KBM-7 (cell line): ENCODE results near the gene ZBTB17.
"Not testable (repeated sequence)": the region's sequence is repeated elsewhere in the genome, so short reads cannot be mapped to it uniquely, and the experiment has no call there.

Source experiments
- DNase-seq: peaks from one replicate; pipeline ENCODE4 v3.0.0-alpha.2; 2015
- in situ Hi-C: fragments of 300-500 bp; cut with MboI; formaldehyde crosslinking; loops from 2 replicates; pipeline ENCODE4 v1.14.3; 2020; ENCODE audit warnings: low sequenced_read_pairs, low pct_unique_long_range_greater_than_20kb, mixed read lengths

Gene ZBTB17

GRCh38 chr1:16012590-16013219, 36.8 kb upstream of the ZBTB17 start:
- peak; percentile 70 for DNase-seq
- in situ Hi-C loops = no loop called here

GRCh38 chr1:16011936-16012589, 36.2 kb upstream of the ZBTB17 start:
- DNase-seq = no peak
- in situ Hi-C loops = no loop called here

GRCh38 chr1:16010837-16011236, 34.9 kb upstream of the ZBTB17 start:
- in situ Hi-C loops = no loop called here
- DNase-seq = no peak

- no peak for DNase-seq
- in situ Hi-C loops = no loop called here
Measured at GRCh38 chr1:16009678-16010077, 33.8 kb upstream of the ZBTB17 start.

- DNase-seq = peak; percentile 73
- in situ Hi-C loops = no loop called here
Measured at GRCh38 chr1:16009030-16009460, 33.1 kb upstream of the ZBTB17 start.

GRCh38 chr1:16007671-16008341, 31.9 kb upstream of the ZBTB17 start:
- in situ Hi-C loops = no loop called here
- DNase-seq = no peak

GRCh38 chr1:16006552-16007485, 30.9 kb upstream of the ZBTB17 start:
- in situ Hi-C loops = no loop called here
- DNase-seq = peak; percentile 41

- no peak for DNase-seq
- in situ Hi-C loops = no loop called here
Measured at GRCh38 chr1:16006010-16006409, 30.1 kb upstream of the ZBTB17 start.

GRCh38 chr1:16005597-16005996, 29.7 kb upstream of the ZBTB17 start:
- DNase-seq = no peak
- in situ Hi-C loops = no loop called here

GRCh38 chr1:16001274-16001673, 25.4 kb upstream of the ZBTB17 start:
- in situ Hi-C loops, DNase-seq: not testable (repeated sequence)

GRCh38 chr1:15998929-15999328, 23.0 kb upstream of the ZBTB17 start:
- in situ Hi-C loops = no loop called here

GRCh38 chr1:15997637-15998280, 21.9 kb upstream of the ZBTB17 start:
- in situ Hi-C loops = no loop called here

More at GRCh38 chr1:15998929-15999328, 23.0 kb upstream of the ZBTB17 start:
- no peak for DNase-seq

GRCh38 chr1:15997076-15997585, 21.2 kb upstream of the ZBTB17 start:
- in situ Hi-C loops = no loop called here
- no peak for DNase-seq

More at GRCh38 chr1:15997637-15998280, 21.9 kb upstream of the ZBTB17 start:
- DNase-seq = no peak

- DNase-seq = peak; percentile 35
- in situ Hi-C loops = no loop called here
Measured at GRCh38 chr1:15994590-15995351, 18.9 kb upstream of the ZBTB17 start.

GRCh38 chr1:15994081-15994480, 18.2 kb upstream of the ZBTB17 start:
- in situ Hi-C loops = no loop called here
- no peak for DNase-seq

- in situ Hi-C loops = no loop called here
- no peak for DNase-seq
Measured at GRCh38 chr1:15993666-15994065, 17.8 kb upstream of the ZBTB17 start.

- no peak for DNase-seq
- in situ Hi-C loops = no loop called here
Measured at GRCh38 chr1:15992582-15993500, 16.9 kb upstream of the ZBTB17 start.
